H9 (cell line): ENCODE data around the gene ACOX1. TPM values are rescaled to one million over a fixed set of nuclear protein-coding genes. Genes with fewer than 3 reads are reported as not detected.

Source experiments
- DNase-seq: peaks from one replicate; pipeline ENCODE4 v3.0.0-alpha.2; 2017
- H2AFZ ChIP-seq: one replicate; pipeline ENCODE4 v1.6.1; 2013; ENCODE audit warnings: mild to moderate bottlenecking, low read length, control low read depth, moderate library complexity
- H2AK5ac ChIP-seq: 2 replicates; pipeline ENCODE4 v1.6.1; 2013; ENCODE audit warnings: low read length, control low read depth, mixed read lengths; ENCODE audit not compliant: insufficient read length
- H2BK120ac ChIP-seq: one replicate; pipeline ENCODE4 v1.6.1; 2013; ENCODE audit warnings: low read depth, mild to moderate bottlenecking, low read length, control low read depth, inconsistent platforms; ENCODE audit not compliant: poor library complexity, severe bottlenecking
- H2BK12ac ChIP-seq: 2 replicates; pipeline ENCODE4 v1.6.1; 2013; ENCODE audit warnings: low read length, control low read depth, mixed read lengths, low read depth; ENCODE audit not compliant: insufficient read length
- H2BK15ac ChIP-seq: 2 replicates; pipeline ENCODE4 v1.6.1; 2013; ENCODE audit warnings: low read depth, low read length, control low read depth
- H2BK20ac ChIP-seq: one replicate; pipeline ENCODE4 v1.6.1; 2013; ENCODE audit warnings: low read depth, mild to moderate bottlenecking, low read length, control low read depth, inconsistent platforms; ENCODE audit not compliant: poor library complexity, severe bottlenecking
- H2BK5ac ChIP-seq: 2 replicates; pipeline ENCODE4 v1.6.1; 2013; ENCODE audit warnings: low read length, control low read depth, mixed read lengths; ENCODE audit not compliant: insufficient read length
- H3K14ac ChIP-seq: 2 replicates; pipeline ENCODE4 v1.6.1; 2013; ENCODE audit warnings: low read length, control low read depth; ENCODE audit not compliant: insufficient read depth
- H3K18ac ChIP-seq: 2 replicates; pipeline ENCODE4 v1.6.1; 2013; ENCODE audit warnings: low read depth, mild to moderate bottlenecking, mixed read lengths, low read length, control low read depth; ENCODE audit not compliant: insufficient read length
- H3K23ac ChIP-seq: 2 replicates; pipeline ENCODE4 v1.6.1; 2013; ENCODE audit warnings: low read length, control low read depth, mixed read lengths, low read depth; ENCODE audit not compliant: insufficient read length
- H3K23me2 ChIP-seq: 2 replicates; pipeline ENCODE4 v1.6.1; 2013; ENCODE audit warnings: low read depth, mild to moderate bottlenecking, mixed read lengths, low read length, control low read depth; ENCODE audit not compliant: insufficient read length, poor library complexity, severe bottlenecking
- H3K27ac ChIP-seq: 2 replicates; pipeline ENCODE4 v1.5.1; 2013; ENCODE audit warnings: low read length, control low read depth, mixed read lengths, low read depth; ENCODE audit not compliant: insufficient read length
- H3K27me3 ChIP-seq: 2 replicates; pipeline ENCODE4 v1.6.1; 2013; ENCODE audit warnings: low read length, control low read depth, inconsistent platforms; ENCODE audit not compliant: insufficient read depth
- H3K4ac ChIP-seq: 2 replicates; pipeline ENCODE4 v1.6.1; 2013; ENCODE audit warnings: low read depth, mild to moderate bottlenecking, control low read depth, inconsistent platforms, low read length, moderate library complexity
- H3K4me1 ChIP-seq: 2 replicates; pipeline ENCODE4 v1.6.1; 2013; ENCODE audit warnings: low read length, control low read depth, inconsistent platforms; ENCODE audit not compliant: insufficient read depth
- H3K4me2 ChIP-seq: 2 replicates; pipeline ENCODE4 v1.6.1; 2013; ENCODE audit warnings: low read length, control low read depth, mixed read lengths; ENCODE audit not compliant: insufficient read length, insufficient read depth
- H3K56ac ChIP-seq: 2 replicates; pipeline ENCODE4 v1.6.1; 2013; ENCODE audit warnings: low read depth, mild to moderate bottlenecking, mixed read lengths, low read length, control low read depth; ENCODE audit not compliant: insufficient read length
- H3K79me1 ChIP-seq: 2 replicates; pipeline ENCODE4 v1.6.1; 2013; ENCODE audit warnings: low read depth, mild to moderate bottlenecking, moderate library complexity, low read length, control low read depth, inconsistent platforms; ENCODE audit not compliant: insufficient read depth, poor library complexity, severe bottlenecking
- H3K79me2 ChIP-seq: 2 replicates; pipeline ENCODE4 v1.6.1; 2013; ENCODE audit warnings: low read length, control low read depth, inconsistent platforms; ENCODE audit not compliant: insufficient read depth
- H3K9ac ChIP-seq: 2 replicates; pipeline ENCODE4 v1.6.1; 2013; ENCODE audit warnings: low read length, control low read depth, mixed read lengths; ENCODE audit not compliant: insufficient read length; ENCODE audit errors: extremely low read depth
- H3K9me3 ChIP-seq: one replicate; pipeline ENCODE4 v1.6.1; 2013; ENCODE audit warnings: low read depth, low read length, inconsistent platforms; ENCODE audit not compliant: control insufficient read depth
- H3T11ph ChIP-seq: one replicate; pipeline ENCODE4 v1.6.1; 2013; ENCODE audit warnings: mild to moderate bottlenecking, low read length, control low read depth, inconsistent platforms
- H4K20me1 ChIP-seq: one replicate; pipeline ENCODE4 v1.6.1; 2013; ENCODE audit not compliant: control insufficient read depth, insufficient read length, insufficient read depth
- H4K5ac ChIP-seq: 2 replicates; pipeline ENCODE4 v1.6.1; 2013; ENCODE audit warnings: low read depth, mild to moderate bottlenecking, mixed read lengths, low read length, control low read depth; ENCODE audit not compliant: insufficient read length
- H4K8ac ChIP-seq: replicated peaks from 2 replicates; pipeline ENCODE4 v1.6.1; 2013; ENCODE audit warnings: low read length, control low read depth, mixed read lengths, low read depth; ENCODE audit not compliant: insufficient read length
- H4K91ac ChIP-seq: 2 replicates; pipeline ENCODE4 v1.6.1; 2013; ENCODE audit warnings: low read depth, mild to moderate bottlenecking, moderate library complexity, mixed read lengths, low read length, control low read depth; ENCODE audit not compliant: insufficient read length
- H3K27ac Mint-ChIP-seq, 3 experiments: 2 replicates in 2 of 3; 3 replicates in 1 of 3; pipeline ENCODE4 v1.8.0; 2020 to 2021; ENCODE audit warnings: mixed read lengths in 3 of 3, mild to moderate bottlenecking in 1 of 3, moderate library complexity in 1 of 3
- H3K27me3 Mint-ChIP-seq: 2 replicates; pipeline ENCODE4 v1.8.0; 2021; ENCODE audit warnings: low read depth, mild to moderate bottlenecking, moderate library complexity, mixed read lengths
- H3K36me3 Mint-ChIP-seq, 3 experiments: 2 replicates in 2 of 3; 3 replicates in 1 of 3; pipeline ENCODE4 v1.8.0; 2020 to 2021; ENCODE audit warnings: low read depth in 3 of 3, mixed read lengths in 3 of 3; ENCODE audit not compliant: insufficient read depth in 1 of 3
- H3K4me1 Mint-ChIP-seq, 2 experiments: 2 replicates each; pipeline ENCODE4 v1.8.0; 2020; ENCODE audit warnings: mixed read lengths in 2 of 2
- H3K4me3 Mint-ChIP-seq, 2 experiments: 2 replicates in 1 of 2; 3 replicates in 1 of 2; pipeline ENCODE4 v1.8.0; 2020 to 2021; ENCODE audit warnings: mild to moderate bottlenecking in 2 of 2, mixed read lengths in 2 of 2, moderate library complexity in 1 of 2
- H3K9me3 Mint-ChIP-seq, 2 experiments: 2 replicates in 1 of 2; 3 replicates in 1 of 2; pipeline ENCODE4 v1.8.0; 2020; ENCODE audit warnings: mild to moderate bottlenecking in 2 of 2, mixed read lengths in 2 of 2, moderate library complexity in 1 of 2
- WGBS: extraction: QIAGEN DNeasy Blood & Tissue Kit; methylation state at CpG from one replicate; pipeline ENCODE4 v1.1.7; 2013; ENCODE audit warnings: missing lambda C conversion rate, low lambda C conversion rate, mixed read lengths; ENCODE audit not compliant: insufficient read length; ENCODE audit errors: extremely low coverage; 5-methylcytosine and 5-hydroxymethylcytosine counted together
- total RNA-seq: library from RNA; stranded (reverse); gene quantifications from 2 replicates; pipeline ENCODE4 v1.2.1, GENCODE V29; 2021
- TF ChIP-seq, protein P1 (sequence below): fragments of 200-600 bp; sonication (generic); conservative IDR thresholded peaks from 3 replicates; pipeline ENCODE4 v1.8.0; 2021; ENCODE audit warnings: antibody characterized with exemption, mild to moderate bottlenecking

Gene ACOX1
- total RNA-seq, 1 experiment from 2014 or later = 27.4 TPM

DNA sequence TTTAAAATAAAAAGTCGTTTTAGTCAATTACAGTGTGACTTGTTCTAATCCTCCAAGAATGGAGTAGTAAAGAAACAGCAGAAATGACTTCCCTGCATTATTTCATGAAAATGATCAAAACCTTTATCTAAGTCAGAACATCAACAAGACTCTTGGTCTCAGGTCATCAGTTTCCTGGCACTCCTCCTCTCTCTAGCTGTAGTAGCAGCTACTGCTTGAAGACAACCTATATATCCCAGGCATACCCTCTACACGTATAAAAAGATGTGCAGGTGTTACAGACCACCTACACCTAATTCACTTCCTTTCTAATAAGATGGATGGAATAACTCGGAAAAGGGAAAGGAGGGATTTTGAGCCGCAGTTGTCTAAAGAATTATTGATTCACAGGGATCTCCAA, 36.5 kb downstream of the ACOX1 start:
- no peak overlapping the region for H2AK5ac ChIP-seq
- no peak overlapping the region for H3K18ac ChIP-seq
- H3K4me1 ChIP-seq = no peaks in the 10 kb centered on the region
- H3T11ph ChIP-seq = no peak overlapping the region
- H3K27me3 ChIP-seq = no peaks in the 10 kb centered on the region
- H3K9me3 Mint-ChIP-seq = no peaks in the 10 kb centered on the region; a peak in 1 of 5 replicates
- no peaks in the 10 kb centered on the region for H3K27me3 Mint-ChIP-seq
- peak overlapping the region in 1 of 3 experiments; percentile 56; a peak in 2 of 7 replicates for H3K27ac Mint-ChIP-seq
- H2BK20ac ChIP-seq = no peak overlapping the region
- H3K4me1 Mint-ChIP-seq = peaks cover 12 to 15% of the 10 kb centered on the region in 2 experiments
- no peak overlapping the region for H3K4me2 ChIP-seq
- H4K20me1 ChIP-seq = no peaks in the 10 kb centered on the region
- H3K23ac ChIP-seq = no peak overlapping the region
- no peaks in the 10 kb centered on the region for H3K79me2 ChIP-seq
- no peak overlapping the region for H2BK120ac ChIP-seq
- H4K8ac ChIP-seq = no peak overlapping the region
- H3K23me2 ChIP-seq = no peaks in the 10 kb centered on the region
- no peak overlapping the region for H3K9ac ChIP-seq
- peaks cover 0 to 23% (median 10%) of the 10 kb centered on the region in 3 experiments; a peak in 4 of 7 replicates for H3K36me3 Mint-ChIP-seq
- no peak overlapping the region for H4K91ac ChIP-seq
- TF ChIP-seq, protein P1, sequence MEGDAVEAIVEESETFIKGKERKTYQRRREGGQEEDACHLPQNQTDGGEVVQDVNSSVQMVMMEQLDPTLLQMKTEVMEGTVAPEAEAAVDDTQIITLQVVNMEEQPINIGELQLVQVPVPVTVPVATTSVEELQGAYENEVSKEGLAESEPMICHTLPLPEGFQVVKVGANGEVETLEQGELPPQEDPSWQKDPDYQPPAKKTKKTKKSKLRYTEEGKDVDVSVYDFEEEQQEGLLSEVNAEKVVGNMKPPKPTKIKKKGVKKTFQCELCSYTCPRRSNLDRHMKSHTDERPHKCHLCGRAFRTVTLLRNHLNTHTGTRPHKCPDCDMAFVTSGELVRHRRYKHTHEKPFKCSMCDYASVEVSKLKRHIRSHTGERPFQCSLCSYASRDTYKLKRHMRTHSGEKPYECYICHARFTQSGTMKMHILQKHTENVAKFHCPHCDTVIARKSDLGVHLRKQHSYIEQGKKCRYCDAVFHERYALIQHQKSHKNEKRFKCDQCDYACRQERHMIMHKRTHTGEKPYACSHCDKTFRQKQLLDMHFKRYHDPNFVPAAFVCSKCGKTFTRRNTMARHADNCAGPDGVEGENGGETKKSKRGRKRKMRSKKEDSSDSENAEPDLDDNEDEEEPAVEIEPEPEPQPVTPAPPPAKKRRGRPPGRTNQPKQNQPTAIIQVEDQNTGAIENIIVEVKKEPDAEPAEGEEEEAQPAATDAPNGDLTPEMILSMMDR = no peak
- no peak overlapping the region for H4K5ac ChIP-seq
- no peak overlapping the region for H2BK12ac ChIP-seq
- H3K4ac ChIP-seq = no peak overlapping the region
- no peak overlapping the region for H2AFZ ChIP-seq
- no peak overlapping the region for H3K27ac ChIP-seq
- H3K9me3 ChIP-seq = no peaks in the 10 kb centered on the region
- H2BK5ac ChIP-seq = no peak overlapping the region
- no peak overlapping the region for H2BK15ac ChIP-seq
- no peak overlapping the region for H3K14ac ChIP-seq
- no peaks in the 10 kb centered on the region for H3K79me1 ChIP-seq
- DNase-seq = no peak
- no CpG with 5 or more reads among the region's 4 CpGs for WGBS
- H3K4me3 Mint-ChIP-seq = no peak overlapping the region
- H3K56ac ChIP-seq = no peak overlapping the region
